Renal cortex interstitium (tissue), 11 donors: ENCODE results near the gene TRIM24. TPM values are rescaled to one million over a fixed set of nuclear protein-coding genes. Genes with fewer than 3 reads are reported as not detected.

Experiments
- DNase-seq, 11 donors: peaks; one replicate each; pipeline ENCODE4 v3.0.0-alpha.2; 2013; ENCODE audit warnings: low read depth in 9 of 11, low spot score in 4 of 11; ENCODE audit errors: extremely low read depth in 1 of 11
- polyA plus RNA-seq, 3 donors: library from polyadenylated mRNA; unstranded; fragments of 120-200 nt; gene quantifications; one replicate each; pipeline ENCODE4 v1.2.1, GENCODE V29; 2013; ENCODE audit not compliant: insufficient read length in 3 of 3

Gene TRIM24
- polyA plus RNA-seq, 3 donors: 49.3 to 69.1 (median 64.2) TPM

- DNase-seq: no peak
These were observed 128.9 kb downstream of the TRIM24 start for GRCh38 chr7:138588986-138589385.

GRCh38 chr7:138590154-138590553 is 130.1 kb downstream of the TRIM24 start:
- no peak for DNase-seq

GRCh38 chr7:138595454-138595853 is 135.4 kb downstream of the TRIM24 start:
- DNase-seq: no peak

GRCh38 chr7:138602451-138602850 is 142.4 kb downstream of the TRIM24 start:
- no peak for DNase-seq

- DNase-seq: no peak
These were observed 143.7 kb downstream of the TRIM24 start for GRCh38 chr7:138603549-138604318.

GRCh38 chr7:138606236-138606635 is 146.2 kb downstream of the TRIM24 start:
- no peak for DNase-seq

- DNase-seq: no peak
These were observed 147.4 kb downstream of the TRIM24 start for GRCh38 chr7:138607216-138608126.

GRCh38 chr7:138608275-138608674 is 148.2 kb downstream of the TRIM24 start:
- DNase-seq: peak in 2 of 11 donors; percentile 14 to 15

GRCh38 chr7:138610671-138611170 is 150.7 kb downstream of the TRIM24 start:
- no peak for DNase-seq

GRCh38 chr7:138613630-138614029 is 153.6 kb downstream of the TRIM24 start:
- no peak for DNase-seq

- no peak for DNase-seq
These were observed 156.0 kb downstream of the TRIM24 start for GRCh38 chr7:138616085-138616484.

- no peak for DNase-seq
These were observed 158.4 kb downstream of the TRIM24 start for GRCh38 chr7:138618506-138618905.

- no peak for DNase-seq
These were observed 158.9 kb downstream of the TRIM24 start for GRCh38 chr7:138618933-138619332.

GRCh38 chr7:138622841-138623240 is 162.8 kb downstream of the TRIM24 start:
- no peak for DNase-seq

- DNase-seq: no peak
These were observed 165.2 kb downstream of the TRIM24 start for GRCh38 chr7:138625084-138625848.

GRCh38 chr7:138625849-138626230 is 165.8 kb downstream of the TRIM24 start:
- no peak for DNase-seq

- DNase-seq: no peak
These were observed 166.8 kb downstream of the TRIM24 start for GRCh38 chr7:138626846-138627245.

GRCh38 chr7:138627361-138627760 is 167.3 kb downstream of the TRIM24 start:
- no peak for DNase-seq

GRCh38 chr7:138630059-138630610 is 170.1 kb downstream of the TRIM24 start:
- DNase-seq: no peak
